GM18907 (cell line): ENCODE results near the gene CIB1.
"Not testable (repeated sequence)": the region's sequence is repeated elsewhere in the genome, so short reads cannot be mapped to it uniquely, and the experiment has no call there.

Experiments
- ATAC-seq: cut with Tn5 transposase; IDR thresholded peaks from one replicate; pipeline ENCODE4 v1.9.1; 2021; ENCODE audit warnings: mild to moderate bottlenecking, moderate library complexity; ENCODE audit not compliant: unreplicated experiment

CIB1 gene

DNA sequence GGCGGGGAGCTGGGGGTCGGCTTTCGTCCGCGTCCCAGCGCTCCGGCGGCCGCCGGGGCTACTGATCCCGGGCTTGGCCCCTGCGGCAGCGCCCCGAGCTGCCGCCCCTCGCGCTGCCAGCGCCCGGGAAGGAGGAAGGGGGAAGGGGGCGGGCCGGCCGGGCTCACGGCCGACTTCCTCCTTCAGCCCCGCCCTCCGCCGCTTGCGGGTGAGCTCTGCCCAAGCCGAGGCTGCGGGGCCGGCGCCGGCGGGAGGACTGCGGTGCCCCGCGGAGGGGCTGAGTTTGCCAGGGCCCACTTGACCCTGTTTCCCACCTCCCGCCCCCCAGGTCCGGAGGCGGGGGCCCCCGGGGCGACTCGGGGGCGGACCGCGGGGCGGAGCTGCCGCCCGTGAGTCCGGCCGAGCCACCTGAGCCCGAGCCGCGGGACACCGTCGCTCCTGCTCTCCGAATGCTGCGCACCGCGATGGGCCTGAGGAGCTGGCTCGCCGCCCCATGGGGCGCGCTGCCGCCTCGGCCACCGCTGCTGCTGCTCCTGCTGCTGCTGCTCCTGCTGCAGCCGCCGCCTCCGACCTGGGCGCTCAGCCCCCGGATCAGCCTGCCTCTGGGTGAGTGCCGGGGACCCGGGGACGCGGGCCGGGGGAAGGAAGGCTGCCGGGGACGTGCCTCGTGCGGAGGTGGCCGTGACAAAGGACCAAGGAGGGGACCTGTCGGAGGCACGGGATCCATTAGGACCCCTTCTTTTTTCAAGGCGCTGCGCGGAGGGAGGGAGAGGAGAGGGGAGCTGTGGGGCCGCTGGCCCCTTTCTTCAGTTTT lies 32.4 kb downstream of the CIB1 start, which contains the start of gene SEMA4B:
Gene SEMA4B (plus strand): TSS at position 201 of the 814 bp plus-strand sequence. CDS start 249 bp downstream, at position 450.
- ATAC-seq = peak; percentile 85

DNA sequence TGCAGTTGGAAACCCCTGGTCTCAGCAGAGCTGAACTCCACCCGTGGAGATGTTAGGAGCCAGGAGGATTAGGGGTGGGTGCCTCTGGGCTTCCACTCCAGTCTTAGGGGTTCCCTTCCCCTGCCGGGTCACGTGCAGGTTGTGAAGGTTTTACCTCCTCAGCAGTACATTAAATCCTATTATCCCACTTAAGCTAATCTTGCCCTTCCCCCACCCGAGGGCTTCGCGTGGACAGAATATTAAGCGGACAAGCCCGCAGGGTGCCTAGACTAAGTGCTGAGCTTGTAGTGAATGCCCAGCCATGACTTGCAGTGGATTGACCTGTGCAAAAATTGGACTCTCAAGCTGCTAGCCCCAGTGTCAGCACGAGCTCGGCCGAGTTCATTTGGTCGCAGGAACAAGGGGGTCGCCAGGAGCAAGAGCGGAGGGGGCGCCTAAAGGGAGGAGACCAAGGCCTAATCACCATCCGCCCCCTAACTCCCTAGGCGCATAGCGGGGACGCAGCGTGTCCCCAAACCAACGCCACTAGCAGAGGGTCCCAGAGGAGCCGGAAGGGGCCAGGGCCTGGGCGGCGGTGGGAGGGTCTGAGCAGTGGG lies 33.1 kb downstream of the CIB1 start:
- peak; percentile 27 for ATAC-seq

DNA sequence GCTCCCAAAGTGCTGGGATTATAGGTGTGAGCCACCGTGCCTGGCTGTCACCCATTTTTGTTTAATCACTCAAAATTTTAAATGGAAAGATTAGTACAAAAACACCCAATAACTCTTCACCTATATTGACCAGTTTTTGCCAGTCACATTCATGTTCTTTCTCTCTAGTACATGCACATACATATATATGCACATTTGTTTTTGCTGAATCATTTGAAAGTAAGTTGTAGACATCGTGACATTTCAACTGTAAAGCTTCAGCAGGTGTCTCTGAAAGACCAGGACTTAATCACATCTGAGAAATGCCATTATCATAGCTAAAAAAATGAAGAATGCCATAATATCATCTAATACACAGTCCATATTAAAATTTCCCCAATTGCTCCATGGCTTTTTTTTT lies 39.1 kb downstream of the CIB1 start:
- ATAC-seq = no peak

DNA sequence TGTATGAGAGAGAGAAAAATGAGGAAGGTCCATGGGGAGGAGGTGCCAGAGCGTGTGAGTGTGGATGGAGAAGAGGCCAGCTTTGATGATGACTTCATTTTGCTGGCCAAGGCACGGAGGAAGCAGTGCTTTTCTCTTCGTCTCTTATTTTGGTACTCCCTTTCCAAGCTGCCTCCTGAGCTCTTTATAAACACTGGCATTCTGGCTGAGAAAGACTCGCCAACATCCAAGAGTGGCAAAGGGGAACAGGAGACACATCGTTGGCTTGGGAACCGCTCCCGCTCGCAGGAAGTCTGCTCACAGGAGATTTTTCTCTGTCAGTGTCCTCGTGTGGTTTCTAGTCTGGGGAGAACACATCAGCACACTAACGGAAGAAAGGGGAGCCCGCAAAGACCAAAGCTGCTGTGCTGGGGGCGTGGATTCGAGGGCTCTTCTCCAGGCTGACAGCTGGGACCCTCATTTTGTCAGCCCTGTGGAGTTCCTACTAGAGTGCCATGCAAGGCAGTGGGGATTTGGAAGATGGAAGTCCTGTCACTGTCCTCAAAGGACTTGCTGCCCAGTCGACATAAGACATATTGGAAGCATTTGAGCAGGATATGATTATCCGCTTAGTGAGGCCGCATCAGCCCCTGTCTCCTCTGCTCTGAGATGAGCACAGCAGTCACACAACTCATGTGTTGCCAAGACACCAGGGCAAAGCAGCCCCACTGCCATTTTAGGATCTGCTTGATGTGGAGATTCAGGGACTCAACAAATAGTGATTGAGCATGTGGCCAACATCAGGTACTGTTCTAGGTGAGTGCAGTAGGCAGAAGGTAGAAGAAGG lies 40.6 kb downstream of the CIB1 start:
- no peak for ATAC-seq

DNA sequence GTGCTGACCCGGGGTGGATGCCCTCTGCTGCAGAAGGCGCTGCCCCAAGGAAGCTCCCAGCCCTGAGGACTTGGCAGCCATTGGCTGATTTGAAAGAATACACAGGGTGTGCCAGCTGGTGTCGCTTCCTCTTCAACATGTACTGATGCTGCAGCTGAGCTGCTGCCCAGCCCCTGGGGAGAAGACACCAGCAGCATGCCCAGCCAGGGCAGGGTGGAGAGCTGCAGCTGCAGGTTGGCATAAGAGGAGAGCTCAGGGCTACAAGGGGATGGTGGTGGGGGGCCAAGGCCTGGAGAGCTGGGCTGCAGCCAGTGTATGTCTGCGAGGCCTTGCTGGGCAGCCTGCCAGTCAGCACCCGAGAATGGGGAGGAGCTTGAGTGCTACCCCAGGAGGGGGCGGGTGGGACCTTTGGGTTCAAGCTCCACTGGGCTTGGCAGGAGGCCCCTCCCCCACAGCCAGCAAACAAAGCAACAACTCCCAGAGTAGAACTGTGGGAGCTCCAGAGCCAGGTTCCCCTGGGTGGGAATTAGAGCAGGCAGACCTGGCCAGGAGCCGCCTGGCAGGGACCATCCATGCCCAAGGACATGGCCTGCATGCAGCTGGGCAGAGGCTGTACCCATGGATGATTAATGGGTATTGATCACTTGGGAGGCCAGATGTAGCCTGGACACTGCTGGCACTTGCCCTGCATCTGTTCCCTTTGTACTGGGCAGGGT lies 41.8 kb downstream of the CIB1 start:
- peak; percentile 78 for ATAC-seq

DNA sequence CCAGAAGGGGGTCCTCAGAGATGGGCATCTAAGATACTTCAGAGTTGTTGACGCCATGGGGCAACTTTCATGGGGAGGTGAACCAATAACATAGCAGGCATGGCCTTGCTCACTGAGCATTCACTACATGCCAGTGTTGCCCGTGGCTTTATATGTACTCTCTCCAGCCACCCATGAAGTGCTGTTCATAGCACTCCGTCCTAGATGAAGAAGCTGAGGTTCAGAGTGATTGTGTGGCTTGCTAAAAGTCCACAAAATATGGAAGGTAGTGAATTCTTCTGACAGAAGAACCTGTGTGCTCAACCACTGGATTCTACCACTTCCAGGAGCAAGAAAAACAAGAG lies 42.4 kb downstream of the CIB1 start:
- ATAC-seq = peak; percentile 25

DNA sequence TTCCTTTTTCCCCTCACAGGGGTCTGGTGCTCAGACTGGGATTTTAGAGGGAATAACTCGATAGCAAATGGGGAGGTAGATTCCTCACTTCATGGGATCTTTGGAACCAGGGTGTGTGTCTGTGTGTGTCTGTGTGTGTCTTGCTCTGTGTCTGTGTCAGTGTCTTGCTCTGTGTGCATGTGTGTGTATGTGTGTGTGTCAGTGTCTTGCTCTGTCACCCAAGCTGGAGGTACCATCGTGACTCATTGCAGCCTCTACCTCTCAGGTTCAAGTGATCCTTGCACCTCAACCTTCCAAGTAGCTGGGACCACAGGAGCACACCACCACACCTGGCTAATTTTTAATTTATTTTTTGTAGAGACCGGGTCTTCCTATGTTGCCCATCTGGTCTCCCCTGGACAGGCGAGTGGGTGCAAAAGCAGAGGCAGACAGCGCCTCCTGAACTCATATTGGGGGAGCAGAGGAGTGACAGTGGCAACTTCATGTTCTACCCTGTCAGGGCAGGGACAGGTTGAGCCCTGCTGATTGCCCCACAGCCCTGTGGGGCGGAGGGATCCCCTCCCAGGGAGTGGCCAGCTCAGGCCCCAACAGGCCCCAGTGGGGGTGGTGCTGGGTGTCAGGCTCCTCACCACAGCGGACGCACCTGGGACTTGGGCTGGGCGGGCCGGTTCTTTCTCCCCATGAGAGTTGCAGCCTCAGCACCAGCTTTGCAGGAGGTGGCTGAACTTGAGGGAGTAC lies 43.0 kb downstream of the CIB1 start:
- ATAC-seq = peak; percentile 49

DNA sequence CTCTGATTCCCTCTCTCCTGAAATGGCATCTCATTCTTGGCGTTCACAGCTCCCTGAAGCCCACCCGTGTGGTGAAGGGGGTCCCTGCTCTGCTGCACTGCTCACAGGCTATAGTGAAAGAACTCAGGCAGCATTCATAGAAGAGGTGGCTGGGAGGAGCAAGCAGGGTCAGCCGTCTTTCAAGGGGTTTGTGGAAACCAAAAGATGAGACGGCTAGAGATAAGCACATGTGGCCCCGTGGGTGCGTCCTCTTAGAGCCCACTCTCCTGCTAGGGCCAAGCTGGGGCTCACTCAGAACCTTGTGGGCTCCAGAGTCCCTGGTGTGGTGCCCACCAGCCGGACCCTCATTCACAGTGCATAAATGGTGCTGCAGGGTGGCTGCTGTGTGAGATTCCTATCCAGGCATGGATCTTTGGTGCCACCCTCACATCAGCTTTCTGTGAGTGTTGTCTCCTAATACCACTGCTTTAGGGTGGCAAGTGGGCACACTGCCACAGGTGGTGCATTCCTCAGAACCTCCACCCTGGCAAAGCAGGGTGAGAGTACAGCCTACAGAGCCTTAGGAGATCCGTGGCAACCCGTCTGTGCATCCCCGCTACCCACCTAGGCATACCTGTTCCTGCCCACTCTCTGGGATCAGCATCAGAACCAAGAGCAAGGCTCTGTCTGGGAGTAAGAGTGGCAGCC lies 43.8 kb downstream of the CIB1 start:
- ATAC-seq = no peak

DNA sequence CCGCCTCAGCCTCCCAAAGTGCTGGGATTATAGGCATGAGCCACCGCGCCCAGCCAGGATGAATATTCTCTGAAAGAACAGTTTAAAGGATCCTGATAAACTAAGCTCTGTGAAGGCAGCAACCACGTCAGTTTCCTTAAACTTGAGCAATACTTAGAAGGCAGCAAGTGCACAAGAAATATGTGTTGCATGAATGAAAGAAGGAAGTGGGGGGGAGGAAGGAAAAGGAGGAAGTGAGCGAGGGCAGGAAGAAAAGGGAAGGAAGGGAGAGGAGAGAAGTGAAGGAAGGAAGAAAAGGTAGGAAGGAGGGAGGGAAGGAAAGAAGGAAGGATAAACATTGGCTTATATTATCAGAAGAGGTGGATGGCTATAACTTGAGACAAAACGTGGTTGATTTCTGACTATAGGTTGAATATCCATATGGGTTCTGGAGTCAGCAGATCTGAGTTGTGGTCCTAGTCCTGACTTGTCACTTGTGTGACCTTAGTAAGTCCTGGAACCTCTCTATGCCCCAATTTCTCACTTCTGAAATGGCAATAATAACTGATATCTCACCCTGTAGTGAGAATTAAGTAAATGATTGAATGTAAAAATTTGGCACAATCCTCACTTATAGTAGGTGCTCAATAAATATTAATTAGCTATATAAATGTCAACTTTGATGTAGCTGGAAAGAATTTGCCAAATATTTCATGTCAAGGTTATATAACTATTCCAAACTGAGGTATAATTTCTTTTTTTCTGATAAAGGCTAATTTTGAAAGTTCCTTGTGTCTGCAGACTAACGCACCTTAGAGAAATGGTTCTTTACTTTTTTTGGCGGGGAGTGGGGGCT lies 44.6 kb downstream of the CIB1 start:
- ATAC-seq = no peak

DNA sequence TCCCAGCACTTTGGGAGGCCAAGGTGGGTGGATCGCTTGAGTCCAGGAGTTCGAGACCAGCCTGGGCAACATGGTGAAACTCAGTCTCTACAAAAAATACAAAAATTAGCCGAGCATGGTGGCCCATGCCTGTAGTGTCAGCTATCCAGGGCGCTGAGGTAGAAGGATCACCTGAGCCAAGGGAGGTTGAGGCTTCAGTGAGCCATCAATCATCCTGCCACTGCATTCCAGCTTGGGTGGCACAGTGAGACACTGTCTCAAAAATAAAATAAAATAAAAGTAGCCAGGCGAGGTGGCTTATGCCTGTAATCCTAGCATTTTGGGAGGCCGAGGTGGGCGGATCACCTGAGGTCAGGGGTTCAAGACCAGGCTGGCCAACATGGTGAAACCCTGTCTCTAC lies 45.7 kb downstream of the CIB1 start:
- ATAC-seq = not testable (repeated sequence)

DNA sequence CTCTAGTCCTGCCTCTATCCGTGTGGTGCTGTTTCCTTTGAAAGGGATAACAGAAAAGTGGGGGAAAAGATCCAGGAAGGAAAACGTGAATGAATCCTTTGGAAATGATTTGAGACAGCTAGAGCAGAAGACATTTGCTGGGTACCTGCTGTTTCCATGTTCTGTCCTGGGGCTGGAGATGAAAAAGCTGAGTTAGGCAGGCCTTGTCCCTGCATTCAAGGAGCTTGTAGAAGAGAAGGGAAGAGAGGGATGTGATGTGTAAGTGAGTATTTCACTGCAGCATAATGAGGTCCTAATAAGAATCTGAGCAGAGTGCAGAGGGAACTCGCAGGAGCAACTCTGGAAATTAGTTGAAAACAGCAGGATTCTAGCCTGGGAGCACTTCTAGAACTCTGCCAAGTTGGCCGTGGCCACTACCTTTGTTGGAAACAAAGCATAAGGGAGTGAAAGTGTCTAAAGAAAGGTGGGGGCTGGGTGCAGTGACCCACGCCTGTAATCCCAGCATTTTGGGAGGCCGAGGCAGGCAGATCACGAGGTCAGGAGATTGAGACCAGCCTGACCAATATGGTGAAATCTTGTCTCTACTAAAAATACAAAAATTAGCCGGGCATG lies 46.4 kb downstream of the CIB1 start:
- ATAC-seq = no peak

DNA sequence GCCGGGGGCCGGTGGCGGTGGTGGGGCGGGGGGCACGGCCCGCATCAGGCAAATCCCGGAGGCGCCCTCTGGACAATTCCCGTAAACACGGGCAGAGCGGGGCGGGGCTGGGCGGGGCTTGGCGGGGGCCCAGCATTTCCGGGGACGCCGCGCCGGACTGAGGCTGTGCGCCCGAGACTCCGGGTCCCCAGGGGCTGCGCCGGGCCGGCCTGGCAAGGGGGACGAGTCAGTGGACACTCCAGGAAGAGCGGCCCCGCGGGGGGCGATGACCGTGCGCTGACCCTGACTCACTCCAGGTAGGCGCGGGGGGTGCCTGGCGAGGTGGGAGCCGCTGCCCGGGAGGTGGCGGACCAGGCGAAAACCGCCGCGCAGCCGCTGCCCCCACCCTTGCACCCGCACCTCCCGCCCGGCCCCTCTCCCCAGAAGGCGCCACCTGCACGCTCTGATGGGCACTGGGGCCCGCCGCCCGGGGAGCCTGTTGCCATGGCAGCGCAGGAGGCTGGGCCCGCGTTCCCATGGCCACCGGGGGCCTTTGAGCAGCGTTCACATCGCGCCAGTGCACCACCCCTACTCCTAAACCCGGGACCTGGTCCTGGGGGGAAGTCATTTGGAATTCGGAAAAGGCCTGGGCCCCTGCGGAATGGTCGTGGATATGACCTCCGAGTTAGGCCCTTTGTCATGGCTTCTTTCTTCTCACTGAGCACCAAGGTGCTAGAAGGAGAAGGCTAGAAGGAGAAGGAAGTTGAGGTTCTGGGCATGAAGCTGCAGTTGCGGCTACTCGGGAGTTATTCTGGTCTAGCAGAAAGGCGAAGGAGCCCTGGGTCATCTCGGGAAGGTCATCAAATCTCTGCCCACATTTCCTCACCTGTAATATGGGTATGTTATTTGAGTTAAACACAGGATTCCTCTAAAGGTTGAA lies 48.7 kb downstream of the CIB1 start:
- peak; percentile 77 for ATAC-seq

DNA sequence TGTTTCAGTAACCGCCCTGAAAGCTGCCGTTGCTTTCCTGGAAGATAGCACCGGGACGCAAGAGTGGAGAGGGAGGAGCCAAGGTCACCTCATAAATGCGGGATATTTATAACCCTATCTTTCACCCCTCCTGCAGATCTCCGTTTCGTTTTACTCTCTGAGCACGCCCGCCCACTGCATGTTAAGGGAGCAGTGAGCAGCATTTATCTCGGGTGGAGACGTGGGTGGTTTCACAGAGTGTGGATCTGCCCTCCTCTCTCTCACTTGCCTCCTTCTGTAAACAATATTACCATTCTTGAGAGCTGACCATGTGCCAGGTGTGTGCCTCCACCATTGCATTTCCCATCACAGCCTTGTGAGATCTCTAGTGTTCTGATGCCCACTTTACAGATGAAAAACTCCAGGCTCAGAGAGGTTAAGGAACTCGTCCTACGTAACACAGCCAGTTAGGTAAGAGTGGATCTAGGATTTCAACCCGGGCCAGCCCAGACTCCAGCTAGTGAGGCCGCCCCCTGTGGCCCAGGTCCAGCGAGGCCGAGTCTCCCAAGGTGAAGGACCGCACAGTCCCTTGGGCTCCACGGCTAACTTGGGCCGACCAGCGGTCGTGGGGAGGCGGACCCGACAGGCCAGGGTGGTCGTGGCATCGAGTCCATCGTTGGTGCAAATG lies 49.5 kb downstream of the CIB1 start:
- ATAC-seq = peak; percentile 30

DNA sequence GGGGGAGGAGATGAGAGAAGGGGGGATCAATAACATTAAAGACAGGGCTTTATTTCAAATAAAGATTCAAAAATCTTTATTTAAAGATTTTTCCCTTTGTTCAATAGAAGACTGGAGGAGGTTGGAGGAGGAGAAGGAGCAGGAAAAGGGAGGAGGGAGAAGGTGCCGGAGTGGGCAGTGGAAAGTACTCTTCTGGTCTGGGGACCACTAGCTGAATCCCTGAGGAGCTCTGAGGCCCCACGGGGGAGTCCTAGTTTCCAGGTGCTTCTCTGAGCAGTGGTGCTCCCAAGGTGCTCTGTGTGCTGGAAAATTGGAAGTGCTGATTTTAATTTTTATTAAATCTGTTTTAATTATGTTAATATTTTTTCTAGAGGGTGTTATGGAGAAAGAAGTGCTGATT lies 52.0 kb downstream of the CIB1 start:
- ATAC-seq = no peak
